NCI-H1092 (cell line): Measurements from ENCODE around the gene PCK2.
"Not testable (repeated sequence)": the region's sequence is repeated elsewhere in the genome, so short reads cannot be mapped to it uniquely, and the experiment has no call there.

ENCODE experiments used
- DNase-seq: peaks from one replicate; lab custom pipeline; 2025; lab: John Stamatoyannopoulos, UW

PCK2 gene

GRCh38 chr14:24093901-24094840, at the start of gene PCK2:
TSS of gene PCK2 (plus strand) at chr14:24094311. CDS start at chr14:24094406, 95 bp downstream.
- DNase-seq, result peak; percentile 72

DNA sequence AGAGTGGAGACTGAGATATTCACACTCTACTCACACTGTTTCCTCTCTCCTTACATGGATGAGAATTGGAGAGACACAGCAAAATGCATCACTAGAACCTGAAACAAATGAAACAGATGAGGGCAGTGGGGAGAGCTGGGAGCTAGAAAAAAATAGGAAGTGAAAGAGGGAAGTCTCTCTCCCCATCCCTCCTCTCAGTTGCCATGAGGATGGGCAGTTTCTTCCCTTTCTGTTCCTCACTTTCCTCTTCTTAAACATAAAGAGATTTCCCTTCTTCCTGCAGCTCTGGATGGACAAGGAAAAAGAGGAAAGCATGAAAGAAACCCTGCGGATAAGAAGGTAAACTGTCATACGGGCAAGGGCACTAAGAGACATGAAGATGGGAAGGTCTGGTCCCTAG, 45.1 kb upstream of the PCK2 start:
- DNase-seq, result not testable (repeated sequence)

GRCh38 chr14:24050753-24051152, 43.4 kb upstream of the PCK2 start:
- DNase-seq, result not testable (repeated sequence)

DNA sequence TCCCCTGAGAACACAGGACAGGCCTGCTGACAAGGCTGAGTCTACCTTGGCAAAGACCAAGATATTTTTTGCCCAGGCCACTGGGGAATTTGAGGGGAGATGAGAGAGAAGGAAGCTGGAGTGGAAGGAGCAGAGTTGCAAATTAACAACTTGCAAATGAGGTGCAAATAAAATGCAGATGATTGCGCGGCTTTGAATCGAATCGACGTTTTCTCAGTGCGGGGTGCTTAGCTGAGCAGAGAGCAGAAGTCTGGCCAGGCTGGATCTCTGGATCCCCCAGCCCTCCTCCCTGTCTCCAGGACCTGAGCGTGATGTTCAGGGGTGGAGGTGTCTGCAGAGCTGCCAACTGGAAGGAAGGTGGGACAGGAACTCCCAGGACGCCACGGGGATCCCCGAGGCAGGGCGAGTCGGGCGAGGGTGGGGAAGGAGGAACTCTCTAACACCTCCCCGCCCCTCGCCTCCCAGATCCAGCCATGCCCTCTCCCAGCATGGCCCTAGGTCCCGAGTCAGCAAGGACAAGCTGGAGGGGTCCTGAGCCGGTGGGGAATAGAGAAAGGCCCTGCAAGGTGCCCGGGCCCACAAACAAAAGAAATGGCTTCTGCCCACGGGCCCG, 42.8 kb upstream of the PCK2 start:
- DNase-seq, result no peak

- DNase-seq, result peak; percentile 78
These were observed 42.1 kb upstream of the PCK2 start, which contains the start of gene CARMIL3 for GRCh38 chr14:24051789-24052655. TSS of gene CARMIL3 (plus strand) at chr14:24052009. CDS start at chr14:24052154, 145 bp downstream.

- no peak for DNase-seq
These were observed 41.2 kb upstream of the PCK2 start for GRCh38 chr14:24052656-24053547.

GRCh38 chr14:24053548-24054323, 40.4 kb upstream of the PCK2 start:
- no peak for DNase-seq

GRCh38 chr14:24054324-24054641, 39.8 kb upstream of the PCK2 start:
- DNase-seq, result no peak

DNA sequence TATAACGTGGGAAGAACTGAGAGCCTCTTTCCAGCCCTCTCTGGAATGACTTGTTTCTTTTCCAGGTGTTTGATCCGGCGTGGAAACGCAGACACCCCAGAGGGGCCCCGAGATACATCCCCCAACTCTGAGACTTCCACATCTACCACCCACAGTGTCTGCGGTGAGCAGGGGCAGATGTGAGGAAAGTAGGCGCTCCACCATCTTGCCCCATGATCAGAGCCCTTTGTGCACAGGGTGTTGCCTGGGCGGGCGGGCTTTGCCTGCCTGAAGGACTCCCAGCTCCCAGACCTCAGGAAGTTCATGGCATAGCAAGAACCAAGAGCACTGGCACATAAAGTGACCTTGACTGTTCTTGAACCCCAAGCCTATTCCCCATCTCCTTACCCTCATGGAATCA, 39.5 kb upstream of the PCK2 start:
- no peak for DNase-seq

GRCh38 chr14:24055971-24056799, 37.9 kb upstream of the PCK2 start:
- DNase-seq, result no peak

- no peak for DNase-seq
These were observed 37.3 kb upstream of the PCK2 start for GRCh38 chr14:24056800-24057184.

DNA sequence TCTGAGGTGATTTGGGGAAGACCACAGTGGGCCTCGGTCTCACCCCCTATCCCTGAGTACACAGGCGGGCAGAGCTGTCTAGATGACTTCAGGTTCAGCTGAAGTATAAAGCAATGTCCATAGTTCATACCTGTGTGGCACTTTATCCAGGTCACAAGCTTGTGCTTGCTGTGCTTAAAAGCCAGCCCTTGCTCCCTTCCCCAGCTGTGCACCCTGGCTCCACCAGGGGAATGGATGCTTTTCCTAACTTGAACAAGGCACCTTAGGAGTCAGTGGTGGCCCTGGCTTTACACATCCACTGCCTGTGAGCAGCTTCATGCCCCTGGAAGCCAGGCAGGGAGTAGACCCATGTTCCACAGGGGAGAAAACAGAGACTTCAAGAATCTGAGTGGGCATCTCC, 36.8 kb upstream of the PCK2 start:
- no peak for DNase-seq

GRCh38 chr14:24057867-24058259, 36.2 kb upstream of the PCK2 start:
- no peak for DNase-seq

GRCh38 chr14:24058260-24058950, 35.7 kb upstream of the PCK2 start:
- DNase-seq, result peak; percentile 50

DNA sequence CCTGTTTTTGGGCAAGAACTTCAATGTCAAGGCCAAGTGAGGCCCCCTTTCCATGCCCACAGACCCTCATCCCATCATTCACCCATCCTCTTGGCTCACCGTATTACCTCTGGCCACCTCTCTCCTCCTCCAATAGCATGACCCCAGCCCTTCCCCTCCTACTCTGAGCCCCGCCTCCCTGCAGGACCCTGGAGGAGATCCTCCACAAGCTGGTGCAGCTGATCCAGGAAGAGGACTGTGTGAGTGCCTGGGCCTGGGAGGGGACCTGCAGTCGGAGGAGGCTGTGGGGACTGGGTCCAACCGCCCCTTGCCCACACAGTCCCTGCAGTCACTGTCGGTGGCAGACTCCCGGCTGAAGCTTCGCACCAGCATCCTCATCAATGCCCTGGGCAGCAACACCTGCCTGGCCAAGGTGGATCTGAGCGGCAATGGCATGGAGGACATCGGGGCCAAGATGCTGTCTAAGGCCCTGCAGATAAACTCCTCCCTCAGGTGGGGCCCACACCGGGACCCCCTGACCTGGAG, 35.1 kb upstream of the PCK2 start:
- DNase-seq, result no peak

DNA sequence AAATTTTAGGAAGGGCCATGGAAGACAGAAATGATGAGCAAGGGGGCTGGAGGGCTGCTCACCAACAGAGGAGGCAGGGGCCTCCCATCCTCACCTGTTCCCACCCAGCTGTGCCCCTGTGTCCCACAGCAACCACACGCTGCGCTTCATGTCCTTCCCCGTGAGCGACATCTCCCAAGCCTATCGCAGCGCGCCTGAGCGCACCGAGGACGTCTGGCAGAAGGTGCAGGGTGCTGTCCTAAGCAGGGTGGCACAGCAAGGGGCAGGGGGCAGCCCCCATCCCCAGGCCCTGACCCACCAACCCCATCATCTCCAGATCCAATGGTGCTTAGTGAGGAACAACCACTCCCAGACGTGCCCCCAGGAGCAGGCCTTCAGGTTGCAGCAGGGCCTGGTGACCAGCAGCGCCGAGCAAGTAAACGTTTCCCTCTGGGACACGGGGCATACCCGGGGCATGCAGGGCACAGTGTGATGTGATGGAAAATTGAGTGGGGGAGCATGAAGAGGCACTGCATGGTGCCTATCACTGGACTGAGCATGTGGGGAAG, 34.2 kb upstream of the PCK2 start:
- no peak for DNase-seq

DNA sequence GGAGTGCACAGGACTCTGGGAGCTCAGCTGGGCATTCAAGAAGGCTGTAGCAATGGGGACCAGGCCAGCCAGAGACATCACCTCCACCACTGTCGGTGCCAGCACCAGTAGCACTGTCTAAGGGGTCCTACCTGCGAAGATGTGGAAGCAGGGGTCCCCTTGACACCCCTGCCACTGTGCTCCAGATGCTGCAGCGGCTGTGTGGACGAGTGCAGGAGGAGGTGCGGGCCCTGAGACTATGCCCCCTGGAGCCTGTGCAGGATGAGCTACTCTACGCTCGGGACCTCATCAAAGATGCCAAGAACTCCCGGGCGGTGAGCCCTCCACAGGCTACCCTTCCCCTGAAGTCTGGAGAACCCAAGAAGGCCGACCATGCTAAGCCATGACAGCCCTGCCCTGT, 33.7 kb upstream of the PCK2 start:
- DNase-seq, result no peak
